ENCODE results near the gene ASB13.

ASB13 gene

GRCh38 chr10:5669604-5670003, 3.2 kb upstream of the ASB13 start:
- no peak for DNase-seq (ENCODE audit: low spot score)

DNA sequence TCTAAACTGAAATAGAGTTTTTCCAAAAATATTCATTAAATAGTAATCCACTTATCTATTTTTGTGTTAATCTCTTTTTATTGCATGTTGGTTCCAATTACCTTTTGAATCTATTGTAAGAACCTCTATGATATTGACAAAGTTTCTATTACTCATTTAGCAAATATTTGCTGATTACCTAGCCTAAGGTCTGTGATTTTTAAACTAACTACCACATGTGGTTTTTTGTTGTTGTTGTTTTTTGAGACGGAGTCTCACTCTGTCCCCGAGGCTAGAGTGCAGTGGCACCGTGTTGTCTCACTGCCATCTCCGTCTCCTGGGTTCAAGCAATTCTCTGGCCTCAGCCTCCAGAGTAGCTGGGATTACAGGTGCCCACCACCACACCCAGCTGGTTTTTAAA, 2.0 kb upstream of the ASB13 start:
- DNase-seq (ENCODE audit: low spot score), result no peak

DNA sequence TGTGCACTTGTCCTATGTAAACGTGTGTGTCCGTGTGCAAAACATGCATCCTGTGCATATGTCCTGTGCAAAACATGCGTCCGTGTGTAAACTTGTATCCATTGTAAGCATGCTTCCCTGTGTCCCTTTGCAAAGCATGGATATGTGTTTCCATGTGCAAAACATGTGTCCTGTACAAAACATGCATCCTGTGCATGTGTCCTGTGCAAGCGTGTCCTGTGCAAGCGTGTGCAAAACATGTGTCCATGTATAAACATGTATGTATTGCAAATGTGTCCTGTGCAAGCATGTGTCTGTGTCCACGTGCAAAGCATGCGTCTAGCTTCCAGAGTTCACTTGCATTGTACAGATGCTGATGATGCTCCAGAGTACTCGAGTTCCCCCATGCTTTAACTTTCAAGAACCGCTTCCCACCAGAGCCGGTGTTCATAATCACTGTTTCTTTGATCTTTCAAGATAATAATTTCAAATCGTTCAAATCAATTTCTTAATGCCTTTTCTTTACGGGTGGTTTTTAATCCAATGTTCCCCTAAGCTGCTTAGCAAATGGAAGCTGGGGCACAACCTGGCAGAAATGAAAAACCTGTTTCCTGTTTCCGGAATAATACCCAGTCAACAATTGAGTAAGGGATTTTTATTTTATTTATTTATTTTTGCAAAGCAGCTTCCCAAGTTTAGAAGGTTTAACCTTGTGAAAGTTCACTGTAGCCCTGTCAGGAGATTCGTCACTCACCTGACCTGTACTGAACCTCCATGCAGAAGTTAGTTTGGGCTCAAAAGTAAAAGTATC, 641 bp upstream of the ASB13 start:
- no peak for DNase-seq (ENCODE audit: low spot score)

- no peak for DNase-seq (ENCODE audit: low spot score)
These were observed 905 bp downstream of the ASB13 start for GRCh38 chr10:5665373-5666007.

- no peak for DNase-seq (ENCODE audit: low spot score)
These were observed 2.5 kb downstream of the ASB13 start for GRCh38 chr10:5663692-5664427.

GRCh38 chr10:5662708-5663579, 3.5 kb downstream of the ASB13 start:
- no peak for DNase-seq (ENCODE audit: low spot score)

DNA sequence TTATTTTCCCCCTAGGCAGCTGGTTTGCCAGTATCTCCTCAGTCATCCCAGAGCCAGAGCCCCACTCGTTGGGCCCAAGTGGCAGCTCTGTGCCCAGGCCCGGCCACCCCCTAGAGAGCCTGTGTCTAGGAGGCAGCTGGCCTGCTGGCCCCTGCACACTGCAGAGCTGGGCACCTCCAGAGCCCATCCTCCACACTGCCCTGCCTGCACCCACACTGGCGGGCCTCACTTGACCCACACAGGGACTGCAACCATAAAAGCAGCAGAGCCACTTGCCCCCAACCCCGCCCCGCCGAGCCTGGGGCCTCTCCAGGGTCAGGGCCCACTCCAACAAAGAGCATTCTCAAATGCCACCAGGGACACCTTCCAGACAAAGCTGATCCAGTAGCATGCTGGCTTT, 5.4 kb downstream of the ASB13 start:
- no peak for DNase-seq (ENCODE audit: low spot score)

GRCh38 chr10:5659702-5660528, 6.5 kb downstream of the ASB13 start:
- no peak for DNase-seq (ENCODE audit: low spot score)

DNA sequence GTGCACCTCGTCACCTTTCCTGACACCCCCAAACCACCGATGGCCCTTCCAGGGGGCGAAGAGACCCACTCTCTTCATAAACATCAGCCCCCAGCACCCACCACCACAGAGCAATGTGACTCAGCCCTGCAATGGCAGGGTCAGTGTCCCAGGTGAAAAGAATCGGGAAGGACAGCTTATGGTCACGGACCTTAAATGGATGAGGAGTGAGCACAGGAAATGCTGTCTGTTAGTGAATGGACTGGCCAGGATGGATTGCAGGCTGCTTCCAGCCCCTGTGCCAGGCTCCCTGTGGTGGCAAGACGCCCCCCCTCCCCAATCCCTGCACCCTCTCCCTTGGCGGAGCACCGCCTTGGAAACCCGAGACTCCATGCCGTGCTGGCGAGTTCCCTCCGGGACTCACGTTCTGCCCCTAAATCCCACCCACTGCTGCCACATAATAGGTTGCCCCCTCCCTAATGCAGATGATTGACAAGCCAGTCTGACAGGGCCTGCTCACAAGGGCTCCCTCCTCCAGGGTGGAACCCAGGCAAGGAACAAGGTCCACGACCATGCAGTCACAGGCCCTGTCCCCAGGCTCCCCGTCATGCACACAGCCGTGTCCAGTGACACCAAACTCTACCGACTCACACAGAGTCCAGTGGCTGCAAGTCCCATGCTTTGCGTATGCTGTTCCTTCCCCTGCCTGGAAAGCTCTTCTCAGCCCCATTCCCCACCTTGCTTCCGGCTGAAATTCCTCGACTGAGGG, 7.3 kb downstream of the ASB13 start:
- no peak for DNase-seq (ENCODE audit: low spot score)

DNA sequence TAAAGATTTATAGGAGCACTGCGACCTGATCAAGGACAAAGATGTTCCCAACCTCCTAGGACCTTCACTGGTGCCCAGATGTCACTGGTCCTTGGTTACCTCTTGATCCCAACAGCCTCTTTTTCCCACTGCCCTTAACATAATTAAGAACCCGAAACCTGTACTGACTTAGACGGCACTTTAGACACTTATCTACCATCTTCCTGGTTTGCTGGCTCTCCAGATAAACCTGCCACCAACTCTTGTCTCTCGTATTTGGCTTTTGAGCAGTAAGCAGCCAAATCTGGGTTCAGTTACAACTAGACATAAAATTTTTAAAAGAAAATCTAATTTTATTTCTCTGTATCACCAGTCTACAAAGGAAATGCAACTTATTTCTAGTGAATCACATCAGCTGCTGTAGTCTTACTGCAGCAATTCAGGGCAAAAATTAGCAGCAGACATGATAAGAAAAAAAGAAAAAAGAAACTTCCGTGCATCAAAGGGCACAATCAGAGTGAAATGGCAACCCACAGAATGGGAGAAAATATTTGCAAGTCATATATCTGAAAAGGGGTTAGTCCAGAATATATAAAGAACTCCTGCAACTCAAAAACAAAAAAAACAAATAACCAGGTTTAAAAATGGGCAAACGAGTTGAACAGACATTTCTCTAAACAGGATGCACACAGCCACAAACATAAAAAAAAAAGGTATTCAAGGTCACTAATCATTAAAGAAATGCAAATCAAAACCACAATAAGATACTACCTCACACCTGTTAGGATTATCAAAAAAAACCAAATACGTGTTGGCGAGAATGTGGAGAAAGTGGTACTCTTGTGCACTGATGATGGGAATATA, 9.4 kb downstream of the ASB13 start:
- DNase-seq (ENCODE audit: low spot score), result no peak

- no peak for DNase-seq (ENCODE audit: low spot score)
These were observed 11.3 kb downstream of the ASB13 start for GRCh38 chr10:5655121-5655520.

DNA sequence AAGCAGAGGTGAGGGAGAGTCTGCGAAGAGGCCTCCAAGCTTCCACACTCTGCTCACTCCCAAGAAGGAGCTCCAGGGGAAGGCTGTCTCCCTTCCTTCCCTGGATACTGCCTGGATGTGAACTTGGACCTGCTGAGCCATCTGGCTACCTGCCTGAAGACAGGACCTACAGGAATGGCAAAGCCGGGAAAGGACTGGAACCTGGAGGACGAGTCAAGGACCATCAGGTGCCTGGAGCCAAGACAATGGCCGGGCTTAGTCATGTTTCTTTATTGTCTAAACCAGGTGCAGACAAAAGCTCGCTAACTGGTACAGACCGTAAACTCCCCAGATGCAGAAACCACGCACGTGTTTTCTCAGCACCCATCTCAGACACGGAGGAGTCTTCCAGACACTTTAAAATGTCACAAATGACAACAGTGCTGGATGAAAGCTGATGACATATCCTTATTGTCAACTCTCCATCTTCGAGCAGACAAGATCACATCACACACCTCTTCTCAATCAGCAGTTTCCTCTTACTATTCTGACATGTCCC, 12.1 kb downstream of the ASB13 start:
- DNase-seq (ENCODE audit: low spot score), result no peak

DNA sequence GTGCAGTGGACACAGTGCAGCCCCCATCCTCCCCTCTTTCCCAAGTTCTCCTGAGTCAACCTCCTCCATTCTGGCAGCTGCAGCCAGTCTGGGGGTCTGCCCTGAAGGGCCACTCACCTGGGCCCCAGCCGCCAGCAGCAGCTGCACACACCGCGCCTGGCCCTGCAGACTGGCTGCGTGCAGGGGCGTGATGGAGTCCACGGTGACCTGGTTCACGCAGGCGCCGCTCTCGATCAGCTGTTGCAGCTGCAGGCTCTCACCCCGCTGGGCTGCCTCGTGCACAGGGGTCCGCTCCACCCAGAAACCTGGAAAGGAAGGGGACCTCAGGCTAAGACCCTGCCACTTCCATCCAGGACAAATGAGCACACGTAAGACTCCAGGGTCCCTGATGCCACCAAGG, 13.6 kb downstream of the ASB13 start:
- DNase-seq (ENCODE audit: low spot score), result no peak

DNA sequence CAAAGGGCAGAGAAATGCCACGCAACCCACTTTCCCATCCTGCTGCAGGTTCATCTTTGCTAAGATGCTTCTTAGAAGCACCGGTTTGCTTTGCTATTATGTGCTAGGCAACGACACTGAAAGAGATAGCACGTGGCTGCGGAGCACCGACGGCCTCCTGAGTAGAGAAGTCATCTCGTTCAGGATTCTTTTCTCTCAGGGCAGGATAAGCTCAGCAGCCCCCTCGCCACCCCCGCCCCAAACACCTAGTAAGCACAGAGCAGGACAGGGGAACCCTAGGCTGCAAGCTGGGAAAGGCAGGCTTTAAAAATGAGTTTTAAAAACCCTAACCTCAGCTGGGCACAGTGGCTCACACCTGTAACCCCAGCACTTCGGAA, 15.0 kb downstream of the ASB13 start:
- DNase-seq (ENCODE audit: low spot score), result no peak

DNA sequence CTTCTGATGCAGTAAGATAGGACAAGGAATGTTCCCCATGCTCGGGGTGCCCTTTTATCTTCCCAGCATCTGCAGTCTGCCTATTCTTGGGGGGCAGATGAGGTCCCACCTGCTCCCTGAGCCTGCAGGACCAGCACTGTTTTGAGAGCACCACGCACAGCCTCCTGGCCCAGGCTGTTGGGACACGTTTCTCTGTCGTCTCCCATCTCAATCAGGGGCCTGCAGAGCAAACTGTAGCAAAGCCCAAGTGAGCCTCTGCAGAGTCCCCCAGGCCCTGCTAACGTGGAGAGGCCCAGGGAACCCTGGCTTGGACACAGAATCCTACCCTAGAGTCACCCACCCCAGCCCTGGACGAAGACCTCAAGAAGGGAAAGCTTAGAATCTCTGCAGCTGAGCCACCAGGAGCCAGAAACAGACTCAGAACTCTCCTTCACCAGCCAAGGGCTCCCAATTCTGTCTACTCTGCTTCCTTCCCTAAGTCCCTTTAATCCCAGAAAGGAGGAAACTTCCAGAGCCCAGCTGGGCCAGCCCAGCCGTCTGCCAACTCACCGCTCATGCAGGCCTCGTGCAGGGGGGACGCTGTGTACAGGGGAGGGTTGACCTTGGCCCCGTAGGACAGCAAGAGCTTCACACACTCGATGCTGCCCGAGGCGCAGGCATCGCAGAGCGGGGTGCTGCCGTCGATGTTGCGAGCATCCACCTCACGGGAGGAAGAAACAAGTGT, 15.6 kb downstream of the ASB13 start:
- DNase-seq (ENCODE audit: low spot score), result no peak

DNA sequence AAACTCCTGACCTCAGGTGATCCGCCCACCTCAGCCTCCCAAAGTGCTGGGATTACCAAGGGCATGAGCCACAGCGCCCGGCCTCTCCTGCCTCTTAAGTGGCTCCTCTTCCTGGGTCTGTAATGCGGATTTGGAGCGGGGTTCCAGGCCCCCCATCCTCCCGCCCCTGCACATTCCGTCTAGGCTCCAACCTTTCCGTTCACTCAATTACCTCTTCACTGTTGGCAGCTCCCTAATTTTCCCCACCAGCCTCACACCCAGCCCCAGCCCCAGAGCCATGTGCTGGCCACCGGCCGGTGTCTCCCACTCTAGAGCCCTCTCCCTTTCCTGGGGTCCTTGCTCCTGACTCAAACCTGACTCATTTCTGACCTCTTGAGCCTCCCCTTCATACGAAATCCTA, 16.6 kb downstream of the ASB13 start:
- DNase-seq (ENCODE audit: low spot score), result no peak

- no peak for DNase-seq (ENCODE audit: low spot score)
These were observed 17.6 kb downstream of the ASB13 start for GRCh38 chr10:5648494-5649457.

Measured in COLO829 (cell line).